Limb (tissue), 2 donors: Measurements from ENCODE around the gene MALL.
A peak's percentile ranks its signal among the peaks of the same experiment; 100 is the strongest.
"Not testable (repeated sequence)": the region's sequence is repeated elsewhere in the genome, so short reads cannot be mapped to it uniquely, and the experiment has no call there.

ENCODE experiments used
- DNase-seq, 2 donors: peaks; one replicate each; pipeline ENCODE4 v3.0.0-alpha.2; 2016; ENCODE audit errors: extremely low spot score in 2 of 2

The MALL gene

DNA sequence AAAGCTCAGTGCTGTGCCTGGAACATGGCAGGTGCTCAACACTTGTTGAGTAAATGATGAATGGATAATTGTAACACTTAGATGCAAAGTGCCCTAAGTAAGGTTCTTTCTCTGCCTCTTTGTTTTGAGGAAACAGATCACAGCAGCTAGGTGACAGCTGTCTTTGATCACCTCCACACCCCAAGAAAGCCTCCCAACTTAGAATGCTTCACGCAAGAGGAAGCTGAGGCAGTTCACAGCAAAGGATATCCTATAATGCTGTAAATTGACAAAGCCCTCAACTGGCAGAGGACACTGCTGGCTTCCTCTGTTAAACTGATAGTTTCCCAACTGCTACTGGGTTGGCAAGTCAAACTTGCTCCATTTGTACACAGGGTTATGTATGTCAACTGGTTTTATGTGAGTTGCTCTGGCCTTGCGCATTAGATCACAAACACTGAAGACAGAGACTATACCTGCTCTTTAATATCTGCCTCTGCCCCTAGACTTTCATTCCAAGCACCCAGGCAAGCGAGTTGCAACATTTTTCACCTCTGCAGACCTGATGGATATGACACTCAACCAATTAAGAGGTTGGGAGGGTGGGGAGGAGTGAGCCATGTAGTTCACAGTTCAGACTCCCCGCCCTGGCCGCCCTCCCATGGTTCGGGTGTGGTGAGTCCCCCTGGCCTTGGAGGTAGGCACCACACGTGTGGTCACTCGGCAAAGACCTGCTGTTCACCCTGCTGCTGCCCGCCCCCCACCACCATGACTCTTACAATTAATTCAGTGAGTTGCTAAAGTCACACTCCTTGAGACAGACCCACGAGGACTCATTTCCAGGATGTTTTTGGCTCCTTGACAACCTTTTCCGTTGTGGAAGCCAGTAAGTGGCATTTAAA is 4.8 kb upstream of the MALL start:
- no peak for DNase-seq

DNA sequence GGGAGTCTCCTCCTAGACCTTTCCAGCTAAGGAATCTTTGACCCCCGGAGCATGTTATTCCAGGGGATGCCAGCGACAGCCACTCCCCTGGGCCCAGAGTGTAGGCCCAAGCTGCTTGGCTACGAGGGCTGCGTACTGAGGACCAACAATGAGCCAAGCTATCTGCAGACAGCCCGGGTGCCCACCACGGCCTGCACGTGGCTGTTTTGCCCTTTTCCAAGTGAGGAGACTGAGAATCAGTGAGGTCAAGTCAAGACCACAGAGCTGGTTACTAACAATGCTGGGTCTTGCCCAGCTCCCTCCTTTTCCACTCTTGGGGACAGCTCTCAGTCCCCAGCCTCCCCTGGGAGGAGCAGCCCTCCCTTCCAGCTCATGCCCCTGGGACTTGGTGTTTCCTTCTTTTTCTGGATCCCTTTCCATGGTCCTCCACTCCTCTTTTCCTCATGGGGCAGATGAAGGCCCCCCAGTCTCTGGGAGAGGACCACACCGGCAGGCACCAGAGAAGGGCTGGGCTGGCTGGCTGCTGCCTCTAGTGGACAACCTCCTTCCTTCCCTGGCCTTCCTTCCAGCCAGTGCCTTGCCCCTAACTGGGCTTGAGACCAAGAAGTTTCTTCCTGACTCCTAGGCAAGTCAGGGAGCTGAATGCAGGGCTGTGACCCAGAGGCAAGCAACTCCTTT is 550 bp upstream of the MALL start:
- DNase-seq, result no peak

DNA sequence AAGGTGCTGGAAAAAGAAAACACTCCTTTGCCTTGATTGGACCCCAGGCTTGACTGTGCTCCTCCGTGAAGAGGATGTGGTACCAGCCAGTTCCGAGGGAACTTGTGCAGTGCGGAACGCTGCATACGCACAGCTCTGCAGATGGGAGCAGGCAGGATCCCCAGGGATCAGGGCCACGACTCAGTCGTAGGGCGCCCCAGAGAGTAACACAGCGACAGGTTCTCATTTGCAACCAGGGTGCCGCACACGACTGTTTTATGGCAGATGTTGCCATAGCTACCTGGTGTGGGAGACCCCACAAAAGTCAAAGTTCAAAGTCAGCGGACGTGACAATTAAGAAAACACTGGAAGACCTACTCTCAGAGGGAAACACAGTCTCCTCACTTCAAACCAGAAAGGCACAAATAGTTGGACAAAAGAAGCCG is 779 bp downstream of the MALL start:
- no peak for DNase-seq

DNA sequence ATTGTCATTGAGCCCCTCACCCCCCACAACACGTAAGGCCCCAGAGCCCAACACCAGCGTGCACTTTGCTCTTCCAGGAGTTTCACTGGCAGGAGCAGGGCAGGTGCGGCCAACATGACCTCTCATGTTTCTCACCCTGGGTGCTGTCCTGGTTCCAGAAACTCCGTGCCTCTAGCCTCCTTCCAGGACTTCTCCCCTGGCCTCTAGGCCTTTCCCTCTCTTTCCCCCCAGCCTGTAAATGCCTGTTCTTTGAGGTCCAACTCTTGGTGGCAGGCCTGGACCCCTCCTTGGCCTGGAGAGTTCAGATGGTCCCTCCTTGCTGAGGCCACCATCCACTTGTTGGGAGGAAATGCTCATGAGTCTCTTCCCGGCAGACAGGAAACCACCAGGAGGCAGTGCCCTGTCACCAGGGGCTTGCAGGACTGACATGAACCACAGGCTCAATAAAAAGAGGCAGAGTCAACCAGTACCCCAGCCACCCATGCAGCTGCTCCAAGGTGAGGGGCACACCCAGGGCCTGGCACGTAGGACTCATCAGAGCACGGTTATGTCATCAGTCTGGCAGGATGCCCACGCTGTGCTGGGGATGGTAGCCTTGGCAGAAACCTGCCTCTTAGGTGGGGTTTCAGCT is 1.5 kb downstream of the MALL start:
- DNase-seq, result no peak

DNA sequence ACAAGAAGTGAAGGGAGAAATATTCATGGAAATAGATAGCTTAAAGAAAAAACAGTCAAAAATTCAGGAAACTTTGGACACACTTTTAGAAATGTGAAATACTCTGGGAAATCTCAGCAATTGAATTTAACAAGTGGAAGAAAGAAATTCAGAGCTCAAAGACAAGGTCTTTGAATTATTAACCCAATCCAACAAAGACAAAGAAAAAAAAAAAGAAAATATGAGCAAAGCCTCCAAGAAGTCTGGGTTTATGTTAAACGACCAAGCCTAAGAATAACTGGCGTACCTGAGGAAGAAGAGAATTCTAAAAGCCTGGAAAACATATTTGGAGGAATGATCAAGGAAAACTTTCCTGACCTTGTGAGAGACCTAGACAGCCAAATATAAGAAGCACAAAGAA is 7.3 kb downstream of the MALL start:
- DNase-seq, result not testable (repeated sequence)

DNA sequence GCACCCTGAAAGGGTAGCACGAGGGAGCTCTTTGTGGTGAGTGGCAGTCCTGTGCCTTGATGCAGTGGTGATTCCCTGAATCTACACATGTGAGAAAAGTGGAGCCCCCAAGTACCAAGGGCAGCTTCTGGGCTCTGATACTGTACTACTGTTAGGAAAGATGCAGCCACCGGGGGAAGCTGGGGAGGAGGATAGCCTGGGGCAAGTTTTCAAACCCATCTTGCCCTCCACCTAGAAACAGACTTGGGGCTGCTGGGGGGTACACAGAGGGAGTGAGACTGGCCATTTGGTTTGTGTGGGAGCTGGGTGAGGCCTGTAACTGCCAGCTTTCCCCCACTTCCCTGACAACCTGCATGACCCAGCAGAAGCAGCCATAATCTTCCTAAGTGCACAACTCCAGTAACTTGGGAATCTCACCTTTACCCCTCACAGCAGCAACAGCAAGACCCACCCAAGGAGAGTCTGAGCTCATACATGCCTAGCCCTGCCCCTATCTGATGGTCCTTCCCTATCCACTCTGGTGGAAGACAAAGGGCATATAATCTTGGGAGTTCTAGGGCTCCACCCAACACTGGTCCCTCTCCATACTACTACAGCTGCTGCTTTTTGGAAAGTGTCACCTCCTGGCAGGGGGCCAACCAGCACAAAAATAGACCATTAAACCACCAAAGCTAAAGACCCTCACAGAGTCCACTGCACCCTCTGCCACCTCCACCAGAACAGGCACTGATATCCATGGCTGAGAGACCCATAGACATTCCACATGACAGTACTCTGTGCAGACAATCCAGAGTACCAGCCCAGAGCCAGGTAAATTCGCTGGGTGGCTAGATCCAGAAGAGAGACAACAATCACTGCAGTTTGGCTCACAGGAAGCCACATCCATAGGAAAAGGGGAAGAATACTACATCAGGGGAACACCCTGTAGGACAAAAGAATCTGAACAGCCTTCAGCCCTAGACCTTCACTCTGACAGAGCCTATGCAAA is 8.2 kb downstream of the MALL start:
- DNase-seq, result peak in 1 of 2 donors; percentile 24

DNA sequence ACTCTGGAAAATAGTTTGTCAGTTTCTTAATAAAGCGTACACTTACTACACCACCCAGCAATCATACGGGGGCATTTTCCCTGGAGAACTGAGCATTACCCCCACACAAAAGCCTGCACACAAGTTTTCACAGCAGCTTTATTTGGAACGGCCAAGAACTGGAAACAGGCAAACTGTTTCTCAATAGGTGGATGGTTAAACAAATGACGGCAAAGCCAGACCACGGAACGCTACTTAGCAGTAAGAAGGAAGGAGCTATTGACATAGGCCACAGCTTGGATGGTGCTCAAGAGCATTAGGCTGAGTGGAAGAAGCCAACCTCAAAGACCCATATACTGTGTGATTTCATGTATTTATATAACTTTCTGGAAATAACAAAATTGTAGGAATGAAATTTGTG is 9.0 kb downstream of the MALL start:
- DNase-seq, result peak; percentile 27 to 34

DNA sequence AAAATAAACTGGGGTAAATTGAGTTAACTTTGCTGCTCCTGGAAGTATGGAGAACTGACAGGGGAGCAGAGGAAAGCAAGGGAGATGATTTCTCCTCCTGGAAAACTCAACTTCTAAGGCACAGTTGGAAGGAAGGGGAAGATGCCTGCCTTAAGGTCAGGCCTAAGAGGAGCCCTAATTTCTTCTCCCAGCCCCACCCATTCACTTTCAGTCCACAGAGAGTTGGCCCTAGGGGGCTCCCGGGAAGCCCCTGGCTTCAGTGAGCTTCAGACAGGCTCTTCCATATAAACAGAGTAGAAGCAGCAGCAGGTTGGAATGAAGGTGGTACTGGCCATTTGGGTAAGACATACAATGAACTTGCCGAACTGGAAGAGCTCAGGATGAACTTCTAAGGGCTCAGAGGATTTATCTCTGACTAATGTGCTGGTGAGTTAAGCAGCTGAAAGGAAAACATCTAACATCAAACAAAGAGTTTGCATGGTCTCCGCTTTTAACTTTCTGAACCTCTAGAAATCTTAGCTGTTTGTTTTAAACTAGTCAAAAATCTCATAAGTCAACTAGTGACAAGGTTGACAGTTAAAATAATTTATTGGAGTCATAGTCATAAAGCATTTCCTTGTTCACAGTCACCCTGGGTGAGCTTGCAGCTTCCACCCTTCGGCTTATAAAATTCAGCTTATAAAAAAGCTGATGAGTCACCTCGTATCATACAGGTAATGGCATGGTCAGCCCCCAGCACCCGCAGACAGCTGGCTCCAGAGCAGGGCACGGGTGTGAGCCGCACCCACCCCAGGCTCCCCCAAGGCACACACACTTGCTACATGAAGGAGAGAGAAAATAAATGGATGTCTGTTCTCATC is 9.8 kb downstream of the MALL start:
- DNase-seq, result peak in 1 of 2 donors; percentile 29

DNA sequence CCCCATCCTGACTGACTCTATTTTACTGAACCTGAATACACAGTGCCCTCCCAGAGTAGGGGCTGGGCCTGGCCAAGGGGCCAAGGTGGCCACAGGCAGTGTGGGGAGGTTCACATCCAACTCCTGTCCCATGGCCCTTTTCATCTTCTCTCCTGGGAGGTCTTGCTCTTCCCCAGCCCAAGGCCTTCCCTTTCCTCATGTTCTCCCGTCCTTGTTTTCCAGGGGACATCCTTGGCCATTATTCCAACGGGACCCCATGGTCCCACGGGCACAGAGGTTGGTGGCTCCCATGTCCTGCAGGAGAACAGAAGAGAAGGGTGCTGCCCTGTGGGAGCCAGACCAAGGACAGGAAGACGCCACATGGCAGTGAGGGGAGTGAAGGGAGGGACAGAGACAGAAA is 10.4 kb downstream of the MALL start:
- no peak for DNase-seq

DNA sequence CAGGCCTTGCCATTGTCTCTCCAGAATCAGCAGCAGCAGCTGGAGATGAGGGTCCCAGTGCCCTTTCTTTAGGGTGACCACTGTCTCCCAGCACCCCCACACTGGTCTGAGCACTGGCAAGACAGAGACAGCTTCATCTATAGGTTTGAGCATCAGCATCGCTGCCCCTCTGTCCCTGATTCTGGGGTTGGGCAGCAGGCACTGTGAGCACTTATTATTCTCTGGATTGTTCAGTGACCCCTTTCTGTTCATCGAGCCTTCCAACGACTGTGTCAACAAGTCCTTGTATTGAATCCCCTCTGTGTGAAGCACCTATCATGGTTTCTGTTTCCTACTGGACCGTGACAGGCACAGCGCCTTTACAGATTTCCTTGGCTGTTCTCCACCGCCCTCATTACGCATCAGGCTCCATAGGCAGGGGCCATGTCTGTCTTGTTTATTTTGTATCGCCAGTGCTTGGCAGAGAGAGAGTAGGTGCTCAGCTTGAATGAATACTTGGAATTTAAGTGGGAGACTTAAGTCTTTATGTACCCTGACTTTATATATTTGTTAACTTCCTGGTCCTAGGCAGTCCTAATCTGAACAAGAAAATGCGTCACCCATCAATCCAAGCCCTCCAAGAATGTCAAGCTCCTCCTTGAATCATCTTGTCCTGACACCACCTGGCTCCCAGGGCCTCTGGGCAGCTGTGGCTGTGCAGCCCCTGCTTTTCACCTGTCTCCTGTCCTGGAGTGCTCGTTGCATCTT is 11.4 kb downstream of the MALL start:
- DNase-seq, result peak in 1 of 2 donors; percentile 24

DNA sequence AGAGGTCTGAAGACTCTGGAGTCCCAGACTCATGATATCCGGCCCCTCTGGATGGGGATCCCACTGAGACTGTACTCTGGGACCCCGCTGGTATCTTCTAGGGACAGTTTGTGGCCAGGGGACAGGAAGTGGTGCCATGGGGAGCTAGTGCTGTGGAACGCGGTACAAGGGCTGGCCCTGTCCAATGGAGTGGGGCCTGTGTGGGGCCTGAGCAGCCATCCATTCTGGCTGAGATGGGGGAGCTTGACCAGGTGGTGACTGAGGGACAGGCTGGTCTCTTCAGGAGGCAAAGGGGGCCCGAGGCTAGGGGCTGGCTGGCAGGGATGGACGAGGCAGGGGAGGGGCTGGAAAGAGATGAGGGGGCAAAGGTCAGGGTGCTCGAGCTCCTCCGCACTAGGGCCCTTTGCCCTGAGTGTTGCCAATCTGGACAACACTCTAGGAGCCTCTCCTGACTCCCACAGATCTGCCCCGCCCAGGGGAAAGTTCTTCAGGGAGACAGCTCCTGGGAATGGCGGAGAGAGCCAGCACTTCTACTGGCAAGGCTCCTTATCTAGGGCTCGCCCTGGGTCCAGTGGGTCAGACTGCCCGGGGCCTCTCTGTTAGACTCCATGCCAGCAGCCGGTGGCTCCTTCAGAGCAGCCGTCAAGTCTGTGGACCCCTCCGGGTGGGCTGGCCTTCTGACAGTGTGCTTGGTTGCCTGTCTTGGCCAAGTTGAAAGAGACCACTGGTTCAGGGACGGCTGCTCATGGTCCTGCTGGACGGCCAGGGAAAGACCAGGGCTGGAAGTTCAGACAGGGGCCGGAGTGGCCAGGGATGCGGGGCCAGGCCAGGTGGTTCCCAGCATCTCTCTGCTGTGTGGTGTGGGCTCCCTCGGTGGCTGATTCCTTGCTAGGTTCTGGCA is 12.3 kb downstream of the MALL start:
- DNase-seq, result no peak

DNA sequence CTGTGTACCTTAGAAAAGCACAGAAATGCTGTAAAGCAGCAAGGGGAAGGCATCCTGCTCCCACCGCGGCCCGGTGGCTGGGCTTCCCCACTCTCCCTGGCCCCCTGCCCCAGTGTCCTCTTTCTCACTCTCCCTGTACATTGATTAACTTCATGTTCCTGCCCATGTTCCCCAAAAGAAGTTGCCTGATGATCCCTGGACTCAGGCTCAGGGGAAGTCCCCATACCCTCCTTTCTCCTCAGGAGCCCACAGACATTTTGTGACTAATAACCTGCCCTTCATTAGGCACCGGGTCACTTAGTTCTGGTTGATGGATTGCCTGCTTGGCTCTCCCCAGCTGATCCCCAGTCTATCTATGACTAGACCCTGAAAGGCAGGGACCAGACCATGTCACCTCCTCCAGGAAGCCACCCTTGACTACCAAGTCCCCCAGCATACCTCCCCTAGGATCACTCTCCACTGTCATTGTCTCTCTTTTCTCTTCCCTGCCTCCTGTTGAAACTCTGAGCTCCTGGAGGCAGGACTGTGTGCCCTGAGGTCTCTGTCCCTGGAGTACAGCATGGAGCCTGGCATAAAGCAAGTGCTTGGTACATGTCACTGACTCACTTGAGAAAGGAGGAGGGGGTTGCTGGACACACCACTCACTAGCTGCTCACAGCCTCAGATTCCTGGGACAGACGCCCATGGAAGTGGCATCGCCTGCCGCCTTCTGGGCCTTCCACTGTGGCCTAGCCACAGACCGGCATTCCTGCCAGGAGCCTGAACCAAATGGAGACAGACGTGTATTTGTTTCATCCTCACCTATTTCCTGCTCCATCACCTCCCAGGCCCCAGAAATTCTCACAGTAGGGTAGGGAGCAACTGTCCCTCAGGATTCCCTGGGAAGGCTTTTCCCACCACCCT is 13.5 kb downstream of the MALL start:
- peak in 1 of 2 donors; percentile 35 for DNase-seq

DNA sequence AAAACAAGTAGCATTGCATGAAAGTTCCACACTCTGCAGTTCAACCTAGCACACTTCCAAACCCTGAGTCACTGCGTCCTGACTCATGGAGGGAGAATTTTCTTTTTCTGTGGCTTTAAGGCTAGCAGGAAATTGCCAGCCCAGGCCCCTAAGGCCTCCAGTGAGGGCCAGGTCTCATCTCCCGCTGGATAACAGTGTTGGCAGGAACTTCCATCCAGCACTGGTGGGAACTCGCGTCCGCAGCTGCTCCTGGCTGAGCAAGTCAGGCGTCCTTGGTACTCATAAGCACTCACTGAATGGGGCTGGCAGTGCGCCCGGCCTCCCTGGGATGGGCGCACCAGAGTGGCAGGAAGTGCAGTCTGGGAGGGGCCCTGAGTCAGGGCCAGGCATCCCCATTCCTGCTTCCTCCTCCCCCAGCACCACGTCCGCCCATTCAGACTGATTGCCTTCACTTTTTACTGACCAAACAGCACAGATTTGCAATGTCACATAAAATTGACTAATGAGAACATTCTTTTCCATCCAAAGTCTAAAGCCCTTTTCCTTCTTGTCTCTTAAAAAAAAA is 14.3 kb downstream of the MALL start:
- peak; percentile 84 to 86 for DNase-seq

DNA sequence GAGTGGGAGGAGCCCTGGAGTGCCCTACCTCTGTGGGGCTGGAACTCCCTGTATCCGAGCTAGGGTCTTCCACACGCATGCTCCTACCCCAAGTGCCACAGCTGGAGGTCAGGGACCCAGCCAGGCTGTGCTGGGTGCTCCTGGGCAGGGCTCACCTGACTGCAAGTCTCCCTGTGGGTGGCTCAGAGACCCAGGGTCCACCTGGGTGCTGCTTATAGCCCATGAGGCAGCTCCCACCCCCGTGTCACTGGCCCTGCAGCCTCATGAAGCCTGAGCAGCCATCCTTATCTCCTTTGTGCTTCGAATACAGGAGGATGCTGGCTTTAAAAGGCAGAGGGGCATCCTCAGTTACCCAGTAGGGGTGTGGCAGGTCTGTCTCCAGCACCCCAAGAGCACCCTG is 14.7 kb downstream of the MALL start:
- not testable (repeated sequence) for DNase-seq

DNA sequence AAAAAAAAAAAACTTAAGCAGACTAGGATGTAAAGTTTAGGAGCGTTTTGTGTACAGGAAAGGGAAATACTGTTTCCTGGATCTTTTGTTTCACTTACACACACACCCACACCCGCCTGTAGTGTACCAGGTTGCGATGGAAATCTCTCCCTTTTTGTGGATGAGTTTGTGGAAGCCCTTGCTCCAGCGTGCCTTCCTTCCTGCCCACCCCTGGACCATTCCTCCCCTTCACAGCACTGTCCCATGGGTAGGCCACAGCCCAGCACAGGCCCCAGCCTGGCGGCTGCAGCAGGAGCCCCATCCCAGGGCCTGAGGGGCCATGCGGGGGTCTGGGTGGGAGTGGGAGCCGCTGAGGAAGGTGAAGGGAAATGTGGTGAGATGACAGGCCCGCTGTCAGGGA is 15.1 kb downstream of the MALL start:
- DNase-seq, result no peak

DNA sequence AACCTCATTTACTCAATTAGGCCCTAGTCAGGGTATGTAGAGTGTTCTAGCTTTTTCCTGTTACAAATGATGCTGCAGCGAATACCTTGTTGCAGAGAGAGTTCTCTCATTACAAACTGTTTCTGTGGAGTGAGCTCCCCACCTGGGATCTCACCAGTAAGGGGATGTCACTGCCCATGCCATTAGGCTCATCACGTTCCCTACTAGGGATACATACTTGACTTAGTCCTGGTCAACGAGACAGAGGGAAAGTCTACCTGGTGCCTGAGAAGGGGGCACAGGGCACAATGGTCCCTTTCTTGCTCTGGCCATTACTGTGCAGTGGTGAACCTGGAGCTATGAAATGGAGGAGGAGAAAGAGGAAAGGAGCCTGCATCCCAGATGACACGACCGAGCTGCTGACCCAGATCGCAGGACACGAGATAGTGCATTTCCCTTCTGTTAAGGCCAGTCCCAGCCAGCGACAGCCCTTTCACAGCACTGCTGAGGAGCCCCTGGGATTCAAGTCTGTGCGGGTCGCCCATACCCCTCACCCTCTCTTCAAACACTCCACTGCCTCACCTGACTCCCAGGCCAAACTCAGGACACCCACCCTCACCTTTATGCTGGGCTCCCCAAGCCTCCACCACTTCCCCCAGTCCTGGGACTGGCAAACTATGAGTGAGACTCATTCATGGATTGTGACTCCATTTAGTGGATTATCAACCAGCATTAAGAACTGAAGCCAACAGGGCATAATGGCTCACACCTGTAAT is 16.0 kb downstream of the MALL start:
- DNase-seq, result no peak
